MCF 10A (cell line): ENCODE data around the gene DIO3. TPM values are rescaled to one million over a fixed set of nuclear protein-coding genes. Genes with fewer than 3 reads are reported as not detected.
"Not testable (repeated sequence)": the region's sequence is repeated elsewhere in the genome, so short reads cannot be mapped to it uniquely, and the experiment has no call there.

ENCODE experiments used
- BruUV-seq: library from RNA; stranded (reverse); fragments of 400-500 nt; replicated peaks from 2 replicates; lab custom pipeline; 2021; lab: Mats Ljungman, UMichigan
- CTCF ChIA-PET: fragments of 300-600 bp; sonication (Branson Sonifier 250); formaldehyde crosslinking; extraction: SDS; loops from one replicate; lab custom pipeline; 2021; ENCODE audit warnings: antibody characterized with exemption, inconsistent platforms; lab: Yijun Ruan, JAX
- POLR2A ChIA-PET: fragments of 300-600, 350-650 bp; sonication (Branson Sonifier 250); formaldehyde crosslinking; extraction: SDS; loops from one replicate; lab custom pipeline; 2020; ENCODE audit warnings: antibody characterized with exemption, inconsistent platforms; lab: Yijun Ruan, JAX
- DNase-seq: peaks from one replicate; pipeline ENCODE4 v3.0.0-alpha.2; 2018; ENCODE audit not compliant: unreplicated experiment
- H3K27ac Mint-ChIP-seq: one replicate; pipeline ENCODE4 v1.8.0; 2022; ENCODE audit warnings: mild to moderate bottlenecking, low read depth, mixed read lengths; ENCODE audit not compliant: unreplicated experiment
- H3K27me3 Mint-ChIP-seq: one replicate; pipeline ENCODE4 v1.8.0; 2022; ENCODE audit warnings: mixed read lengths; ENCODE audit not compliant: insufficient read depth, unreplicated experiment
- H3K36me3 Mint-ChIP-seq: one replicate; pipeline ENCODE4 v1.8.0; 2022; ENCODE audit warnings: mild to moderate bottlenecking, moderate library complexity, mixed read lengths; ENCODE audit not compliant: insufficient read depth, unreplicated experiment
- H3K4me1 Mint-ChIP-seq: one replicate; pipeline ENCODE4 v1.8.0; 2022; ENCODE audit warnings: mixed read lengths; ENCODE audit not compliant: insufficient read depth, unreplicated experiment
- H3K4me3 Mint-ChIP-seq: one replicate; pipeline ENCODE4 v1.8.0; 2022; ENCODE audit warnings: mild to moderate bottlenecking, moderate library complexity, mixed read lengths; ENCODE audit not compliant: unreplicated experiment
- H3K9me3 Mint-ChIP-seq: one replicate; pipeline ENCODE4 v1.8.0; 2022; ENCODE audit warnings: mixed read lengths; ENCODE audit not compliant: unreplicated experiment
- intact Hi-C: fragments of 100-400 bp; cut with micrococcal nuclease; formaldehyde crosslinking; loops from 2 replicates; pipeline ENCODE4 v1.14.1; 2022
- total RNA-seq: library from RNA; stranded (reverse); gene quantifications from 2 replicates; pipeline ENCODE4 v1.2.3, GENCODE V29; 2022
- TF ChIP-seq, protein P1 (sequence below): fragments of 200-600 bp; IDR thresholded peaks from one replicate; pipeline ENCODE4 v1.8.0; 2022; ENCODE audit warnings: antibody characterized with exemption, mild to moderate bottlenecking; ENCODE audit not compliant: unreplicated experiment

The DIO3 gene
- total RNA-seq, 1 experiment from 2014 or later = not detected

GRCh38 chr14:101564819-101565698 lies 3.8 kb downstream of the DIO3 start:
- intact Hi-C loops = no loop called here
- no peak overlapping the region for H3K4me3 Mint-ChIP-seq
- no TSS peak for BruUV-seq

GRCh38 chr14:101567252-101567651 lies 6.0 kb downstream of the DIO3 start:
- H3K27me3 Mint-ChIP-seq = peaks cover 88% of the 10 kb centered on the region
- peaks cover 6% of the 10 kb centered on the region for H3K36me3 Mint-ChIP-seq
- no peak overlapping the region for H3K27ac Mint-ChIP-seq
- ChIA-PET POLR2A (no interaction called here), CTCF (no interaction called here)
- no peak overlapping the region for H3K4me3 Mint-ChIP-seq
- H3K9me3 Mint-ChIP-seq = no peaks in the 10 kb centered on the region
- H3K4me1 Mint-ChIP-seq = peaks cover 6% of the 10 kb centered on the region
- TF ChIP-seq, protein P1, sequence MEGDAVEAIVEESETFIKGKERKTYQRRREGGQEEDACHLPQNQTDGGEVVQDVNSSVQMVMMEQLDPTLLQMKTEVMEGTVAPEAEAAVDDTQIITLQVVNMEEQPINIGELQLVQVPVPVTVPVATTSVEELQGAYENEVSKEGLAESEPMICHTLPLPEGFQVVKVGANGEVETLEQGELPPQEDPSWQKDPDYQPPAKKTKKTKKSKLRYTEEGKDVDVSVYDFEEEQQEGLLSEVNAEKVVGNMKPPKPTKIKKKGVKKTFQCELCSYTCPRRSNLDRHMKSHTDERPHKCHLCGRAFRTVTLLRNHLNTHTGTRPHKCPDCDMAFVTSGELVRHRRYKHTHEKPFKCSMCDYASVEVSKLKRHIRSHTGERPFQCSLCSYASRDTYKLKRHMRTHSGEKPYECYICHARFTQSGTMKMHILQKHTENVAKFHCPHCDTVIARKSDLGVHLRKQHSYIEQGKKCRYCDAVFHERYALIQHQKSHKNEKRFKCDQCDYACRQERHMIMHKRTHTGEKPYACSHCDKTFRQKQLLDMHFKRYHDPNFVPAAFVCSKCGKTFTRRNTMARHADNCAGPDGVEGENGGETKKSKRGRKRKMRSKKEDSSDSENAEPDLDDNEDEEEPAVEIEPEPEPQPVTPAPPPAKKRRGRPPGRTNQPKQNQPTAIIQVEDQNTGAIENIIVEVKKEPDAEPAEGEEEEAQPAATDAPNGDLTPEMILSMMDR = no peak
- intact Hi-C loops = no loop called here
- DNase-seq = no peak
- BruUV-seq = no TSS peak

More at GRCh38 chr14:101564819-101565698, 3.8 kb downstream of the DIO3 start:
- Mint-ChIP-seq H3K27ac (no peak overlapping the region), H3K4me1 (peaks cover 6% of the 10 kb centered on the region), H3K9me3 (no peaks in the 10 kb centered on the region), H3K27me3 (peaks cover 75% of the 10 kb centered on the region), H3K36me3 (peaks cover 6% of the 10 kb centered on the region)
- TF ChIP-seq, protein P1 = no peak
- DNase-seq = no peak
- ChIA-PET POLR2A (interaction anchor here (0.6 kb wide), 1 partner anchor 395 kb away, joined by 3 read pairs; no protein-coding TSS in a partner anchor), CTCF (interaction anchor here (0.5 to 0.9 kb wide), 3 partner anchors 39 to 563 kb away, joined by 3 to 4 read pairs (median 3); no protein-coding TSS in a partner anchor)

- H3K4me3 Mint-ChIP-seq = no peak overlapping the region
- ChIA-PET POLR2A (no interaction called here), CTCF (interaction anchor here (0.5 kb wide), 1 partner anchor 10 kb away, joined by 3 read pairs; no protein-coding TSS in a partner anchor)
- no peak for DNase-seq
- peaks cover 77% of the 10 kb centered on the region for H3K27me3 Mint-ChIP-seq
- TF ChIP-seq, protein P1 = no peak
- H3K4me1 Mint-ChIP-seq = no peaks in the 10 kb centered on the region
- BruUV-seq = no TSS peak
- H3K27ac Mint-ChIP-seq = no peak overlapping the region
- peaks cover 6% of the 10 kb centered on the region for H3K36me3 Mint-ChIP-seq
- intact Hi-C loops = no loop called here
- no peaks in the 10 kb centered on the region for H3K9me3 Mint-ChIP-seq
Measured at GRCh38 chr14:101571004-101571403, 9.7 kb downstream of the DIO3 start.

DNA sequence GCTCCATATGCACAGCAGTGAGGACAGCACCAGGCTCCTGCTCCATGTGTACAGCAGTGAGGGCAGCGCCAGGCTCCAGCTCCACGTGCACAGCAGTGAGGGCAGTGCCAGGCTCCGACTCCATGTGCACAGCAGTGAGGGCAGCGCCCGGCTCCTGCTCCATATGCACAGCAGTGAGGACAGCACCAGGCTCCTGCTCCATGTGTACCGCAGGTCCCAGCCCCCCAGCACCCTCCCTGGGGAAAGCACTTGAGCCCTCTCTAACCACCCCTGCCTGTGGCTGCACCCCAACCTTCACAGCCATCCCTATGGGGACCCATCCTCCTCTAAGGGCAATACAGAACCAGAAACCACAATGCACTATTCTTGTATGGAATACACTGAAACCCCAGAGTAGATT lies 11.2 kb downstream of the DIO3 start:
- BruUV-seq, DNase-seq, intact Hi-C loops, POLR2A ChIA-PET, H3K4me3 Mint-ChIP-seq, H3K9me3 Mint-ChIP-seq, H3K36me3 Mint-ChIP-seq, H3K27ac Mint-ChIP-seq, H3K4me1 Mint-ChIP-seq: not testable (repeated sequence)
- peaks cover 78% of the 10 kb centered on the region for H3K27me3 Mint-ChIP-seq
- CTCF ChIA-PET = interaction anchor here (0.7 kb wide), 1 partner anchor 230 kb away, joined by 3 read pairs; no protein-coding TSS in a partner anchor
